HG03135 (cell line): ENCODE data around the gene PCDHGA9.
"Not testable (repeated sequence)": the region's sequence is repeated elsewhere in the genome, so short reads cannot be mapped to it uniquely, and the experiment has no call there.

Source experiments
- ATAC-seq: cut with Tn5 transposase; IDR thresholded peaks from one replicate; pipeline ENCODE4 v1.9.1; 2021; ENCODE audit warnings: mild to moderate bottlenecking, moderate library complexity; ENCODE audit not compliant: unreplicated experiment

Gene PCDHGA9

DNA sequence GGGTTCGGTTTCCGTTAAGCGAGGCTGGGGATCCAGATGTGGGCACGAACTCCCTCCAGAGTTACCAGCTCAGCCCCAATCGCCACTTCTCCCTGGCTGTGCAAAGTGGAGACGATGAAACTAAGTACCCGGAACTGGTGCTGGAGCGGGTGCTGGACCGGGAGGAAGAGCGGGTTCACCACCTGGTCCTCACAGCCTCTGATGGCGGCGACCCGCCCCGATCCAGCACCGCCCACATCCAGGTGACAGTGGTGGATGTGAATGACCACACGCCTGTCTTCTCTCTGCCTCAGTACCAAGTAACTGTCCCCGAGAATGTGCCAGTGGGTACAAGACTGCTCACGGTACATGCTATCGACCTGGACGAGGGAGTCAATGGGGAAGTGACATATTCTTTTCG lies 19.2 kb upstream of the PCDHGA9 start:
- no peak for ATAC-seq

DNA sequence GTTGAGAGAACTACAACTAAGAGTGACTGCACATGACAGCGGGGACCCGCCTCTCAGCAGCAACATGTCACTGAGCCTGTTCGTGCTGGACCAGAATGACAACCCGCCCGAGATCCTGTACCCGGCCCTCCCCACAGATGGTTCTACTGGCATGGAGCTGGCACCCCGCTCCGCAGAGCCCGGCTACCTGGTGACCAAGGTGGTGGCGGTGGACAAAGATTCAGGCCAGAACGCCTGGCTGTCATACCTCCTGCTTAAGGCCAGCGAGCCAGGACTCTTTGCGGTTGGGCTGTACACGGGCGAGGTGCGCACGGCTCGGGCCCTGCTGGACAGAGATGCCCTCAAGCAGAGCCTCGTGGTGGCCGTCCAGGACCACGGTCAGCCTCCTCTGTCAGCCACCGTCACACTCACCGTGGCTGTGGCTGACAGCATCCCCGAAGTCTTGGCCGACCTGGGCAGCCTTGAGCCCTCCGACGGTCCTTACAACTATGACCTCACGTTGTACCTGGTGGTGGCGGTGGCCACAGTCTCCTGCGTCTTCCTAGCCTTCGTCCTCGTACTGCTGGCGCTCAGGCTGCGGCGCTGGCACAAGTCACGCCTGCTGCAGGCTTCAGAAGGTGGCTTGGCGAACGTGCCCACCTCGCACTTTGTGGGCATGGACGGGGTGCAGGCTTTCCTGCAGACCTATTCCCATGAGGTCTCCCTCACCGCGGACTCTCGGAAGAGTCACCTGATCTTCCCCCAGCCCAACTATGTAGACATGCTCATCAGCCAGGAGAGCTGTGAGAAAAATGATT lies 17.9 kb upstream of the PCDHGA9 start:
- no peak for ATAC-seq

DNA sequence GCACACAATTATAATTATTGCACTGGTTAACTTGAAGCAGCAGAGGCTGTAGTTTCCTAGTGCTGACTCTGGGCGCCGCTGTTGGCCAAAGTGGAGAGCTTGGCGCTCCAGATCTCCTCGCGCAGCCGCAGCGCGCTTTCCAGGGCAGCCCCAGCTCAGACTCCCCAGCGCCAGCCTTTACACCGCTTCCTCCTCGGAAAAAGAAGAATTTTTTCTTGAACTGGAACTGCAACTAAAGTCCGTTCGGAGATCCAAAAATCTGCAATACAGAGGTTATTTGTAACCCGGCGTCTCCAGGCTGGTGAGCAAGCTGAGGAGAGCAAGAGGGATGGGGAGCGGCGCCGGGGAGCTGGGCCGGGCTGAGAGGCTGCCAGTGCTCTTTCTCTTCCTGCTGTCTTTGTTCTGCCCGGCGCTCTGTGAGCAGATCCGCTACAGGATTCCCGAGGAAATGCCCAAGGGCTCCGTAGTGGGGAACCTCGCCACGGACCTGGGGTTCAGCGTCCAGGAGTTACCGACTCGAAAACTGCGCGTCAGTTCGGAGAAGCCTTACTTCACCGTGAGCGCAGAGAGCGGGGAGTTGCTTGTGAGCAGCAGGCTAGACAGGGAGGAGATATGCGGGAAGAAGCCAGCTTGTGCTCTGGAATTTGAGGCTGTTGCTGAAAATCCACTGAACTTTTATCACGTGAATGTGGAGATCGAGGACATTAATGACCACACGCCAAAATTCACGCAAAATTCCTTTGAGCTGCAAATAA lies 14.8 kb upstream of the PCDHGA9 start, which contains the start of gene PCDHGB4:
PCDHGB4 (plus strand) TSS at position 142 of the 755 bp plus-strand sequence; CDS start at position 329, 187 bp downstream.
- ATAC-seq: not testable (repeated sequence)

DNA sequence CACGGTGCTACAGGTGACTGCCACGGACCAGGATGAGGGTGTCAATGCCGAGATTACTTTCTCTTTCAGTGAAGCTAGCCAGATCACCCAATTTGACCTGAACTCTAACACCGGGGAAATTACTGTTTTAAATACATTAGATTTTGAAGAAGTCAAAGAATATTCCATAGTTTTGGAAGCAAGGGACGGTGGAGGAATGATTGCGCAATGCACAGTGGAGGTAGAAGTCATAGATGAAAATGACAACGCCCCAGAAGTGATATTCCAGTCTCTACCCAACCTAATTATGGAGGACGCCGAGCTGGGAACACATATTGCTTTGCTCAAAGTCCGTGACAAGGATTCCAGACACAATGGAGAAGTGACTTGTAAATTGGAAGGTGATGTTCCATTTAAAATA lies 13.9 kb upstream of the PCDHGA9 start:
- no peak for ATAC-seq

DNA sequence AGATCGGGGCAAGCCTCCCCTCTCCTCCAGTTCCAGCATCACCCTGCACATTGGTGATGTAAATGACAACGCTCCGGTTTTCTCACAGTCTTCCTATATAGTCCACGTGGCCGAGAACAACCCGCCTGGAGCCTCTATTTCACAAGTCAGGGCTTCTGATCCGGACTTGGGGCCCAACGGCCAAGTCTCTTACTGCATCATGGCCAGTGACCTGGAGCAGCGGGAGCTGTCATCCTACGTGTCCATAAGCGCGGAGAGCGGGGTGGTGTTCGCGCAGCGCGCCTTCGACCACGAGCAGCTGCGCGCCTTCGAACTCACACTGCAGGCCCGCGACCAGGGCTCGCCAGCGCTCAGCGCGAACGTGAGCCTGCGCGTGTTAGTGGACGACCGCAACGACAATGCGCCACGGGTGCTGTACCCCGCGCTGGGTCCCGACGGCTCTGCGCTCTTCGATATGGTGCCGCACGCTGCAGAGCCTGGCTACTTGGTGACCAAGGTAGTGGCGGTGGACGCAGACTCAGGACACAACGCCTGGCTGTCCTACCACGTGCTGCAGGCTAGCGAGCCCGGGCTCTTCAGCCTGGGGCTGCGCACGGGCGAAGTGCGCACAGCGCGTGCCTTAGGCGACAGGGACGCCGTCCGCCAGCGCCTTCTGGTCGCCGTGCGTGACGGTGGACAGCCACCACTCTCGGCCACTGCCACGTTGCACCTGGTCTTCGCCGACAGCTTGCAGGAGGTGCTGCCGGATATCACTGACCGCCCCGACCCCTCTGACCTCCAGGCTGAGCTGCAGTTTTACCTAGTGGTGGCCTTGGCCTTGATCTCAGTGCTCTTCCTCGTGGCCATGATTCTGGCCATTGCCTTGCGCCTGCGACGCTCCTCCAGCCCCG lies 13.2 kb upstream of the PCDHGA9 start:
- no peak for ATAC-seq

DNA sequence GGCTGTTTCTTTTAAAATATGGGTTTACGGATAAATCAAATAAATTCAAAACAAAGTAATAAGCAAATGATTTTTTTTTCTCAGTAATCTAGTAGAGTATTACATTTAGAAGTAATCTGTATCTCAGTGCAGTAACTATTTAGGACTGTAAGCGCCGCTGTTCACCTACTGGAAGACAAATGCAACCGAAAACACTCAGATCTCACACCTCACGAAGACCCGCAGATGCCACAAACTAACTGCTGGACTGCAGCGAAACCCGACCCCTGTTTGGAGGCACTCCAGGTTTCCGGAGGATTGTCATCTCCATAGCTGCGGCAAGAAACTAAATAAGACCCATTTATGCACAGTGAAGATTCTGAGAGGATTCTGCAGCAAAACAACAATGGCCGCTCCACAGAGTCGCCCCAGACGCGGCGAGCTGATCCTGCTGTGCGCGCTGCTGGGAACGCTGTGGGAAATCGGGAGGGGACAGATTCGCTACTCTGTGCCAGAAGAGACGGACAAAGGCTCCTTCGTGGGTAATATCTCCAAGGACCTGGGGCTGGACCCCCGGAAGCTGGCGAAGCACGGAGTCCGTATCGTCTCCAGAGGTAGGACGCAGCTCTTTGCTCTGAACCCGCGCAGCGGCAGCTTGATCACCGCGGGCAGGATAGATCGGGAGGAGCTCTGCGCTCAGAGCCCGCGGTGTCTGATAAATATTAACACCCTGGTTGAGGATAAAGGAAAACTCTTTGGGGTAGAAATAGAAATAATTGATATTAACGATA lies 10.0 kb upstream of the PCDHGA9 start, which contains the start of gene PCDHGA8:
PCDHGA8 (plus strand) TSS at position 205 of the 770 bp plus-strand sequence; CDS start at position 386, 181 bp downstream.
- no peak for ATAC-seq

DNA sequence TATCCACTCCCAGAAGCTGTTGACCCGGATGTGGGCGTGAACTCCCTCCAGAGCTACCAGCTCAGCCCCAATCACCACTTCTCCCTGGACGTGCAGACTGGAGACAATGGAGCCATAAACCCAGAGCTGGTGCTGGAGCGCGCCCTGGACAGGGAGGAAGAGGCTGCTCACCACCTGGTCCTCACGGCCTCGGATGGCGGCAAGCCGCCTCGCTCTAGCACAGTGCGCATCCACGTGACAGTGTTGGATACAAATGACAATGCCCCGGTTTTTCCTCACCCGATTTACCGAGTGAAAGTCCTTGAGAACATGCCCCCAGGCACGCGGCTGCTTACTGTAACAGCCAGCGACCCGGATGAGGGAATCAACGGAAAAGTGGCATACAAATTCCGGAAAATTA lies 9.3 kb upstream of the PCDHGA9 start:
- no peak for ATAC-seq

DNA sequence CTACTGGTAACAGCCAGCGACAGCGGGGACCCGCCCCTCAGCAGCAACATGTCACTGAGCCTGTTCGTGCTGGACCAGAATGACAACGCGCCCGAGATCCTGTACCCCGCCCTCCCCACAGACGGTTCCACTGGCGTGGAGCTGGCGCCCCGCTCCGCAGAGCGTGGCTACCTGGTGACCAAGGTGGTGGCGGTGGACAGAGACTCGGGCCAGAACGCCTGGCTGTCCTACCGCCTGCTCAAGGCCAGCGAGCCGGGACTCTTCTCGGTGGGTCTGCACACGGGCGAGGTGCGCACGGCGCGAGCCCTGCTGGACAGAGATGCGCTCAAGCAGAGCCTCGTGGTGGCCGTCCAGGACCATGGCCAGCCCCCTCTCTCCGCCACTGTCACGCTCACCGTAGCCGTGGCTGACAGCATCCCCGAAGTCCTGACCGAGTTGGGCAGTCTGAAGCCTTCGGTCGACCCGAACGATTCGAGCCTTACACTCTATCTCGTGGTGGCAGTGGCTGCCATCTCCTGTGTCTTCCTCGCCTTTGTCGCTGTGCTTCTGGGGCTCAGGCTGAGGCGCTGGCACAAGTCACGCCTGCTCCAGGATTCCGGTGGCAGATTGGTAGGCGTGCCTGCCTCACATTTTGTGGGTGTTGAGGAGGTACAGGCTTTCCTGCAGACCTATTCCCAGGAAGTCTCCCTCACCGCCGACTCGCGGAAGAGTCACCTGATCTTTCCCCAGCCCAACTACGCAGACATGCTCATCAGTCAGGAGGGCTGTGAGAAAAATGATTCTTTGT lies 8.0 kb upstream of the PCDHGA9 start:
- ATAC-seq: not testable (repeated sequence)

DNA sequence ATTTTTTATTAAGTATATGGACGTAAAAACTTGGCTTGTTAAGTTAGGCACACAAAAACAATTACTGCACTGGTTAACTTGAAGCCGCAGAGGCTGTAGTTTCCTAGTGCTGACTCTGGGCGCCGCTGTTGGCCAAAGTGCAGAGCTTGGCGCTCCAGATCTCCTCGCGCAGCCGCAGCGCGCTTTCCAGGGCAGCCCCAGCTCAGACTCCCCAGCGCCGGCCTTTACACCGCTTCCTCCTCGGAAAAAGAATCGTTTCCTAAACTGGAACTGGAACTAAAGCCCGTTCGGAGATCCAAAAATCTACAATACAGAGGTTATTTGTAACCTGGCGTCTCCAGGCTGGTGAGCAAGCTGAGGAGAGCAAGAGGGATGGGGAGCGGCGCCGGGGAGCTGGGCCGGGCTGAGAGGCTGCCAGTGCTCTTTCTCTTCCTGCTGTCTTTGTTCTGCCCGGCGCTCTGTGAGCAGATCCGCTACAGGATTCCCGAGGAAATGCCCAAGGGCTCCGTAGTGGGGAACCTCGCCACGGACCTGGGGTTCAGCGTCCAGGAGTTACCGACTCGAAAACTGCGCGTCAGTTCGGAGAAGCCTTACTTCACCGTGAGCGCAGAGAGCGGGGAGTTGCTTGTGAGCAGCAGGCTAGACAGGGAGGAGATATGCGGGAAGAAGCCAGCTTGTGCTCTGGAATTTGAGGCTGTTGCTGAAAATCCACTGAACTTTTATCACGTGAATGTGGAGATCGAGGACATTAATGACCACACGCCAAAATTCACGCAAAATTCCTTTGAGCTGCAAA lies 4.6 kb upstream of the PCDHGA9 start, which contains the start of gene PCDHGB5:
PCDHGB5 (plus strand) TSS at position 192 of the 796 bp plus-strand sequence; CDS start at position 373, 181 bp downstream.
- ATAC-seq: peak; percentile 75

DNA sequence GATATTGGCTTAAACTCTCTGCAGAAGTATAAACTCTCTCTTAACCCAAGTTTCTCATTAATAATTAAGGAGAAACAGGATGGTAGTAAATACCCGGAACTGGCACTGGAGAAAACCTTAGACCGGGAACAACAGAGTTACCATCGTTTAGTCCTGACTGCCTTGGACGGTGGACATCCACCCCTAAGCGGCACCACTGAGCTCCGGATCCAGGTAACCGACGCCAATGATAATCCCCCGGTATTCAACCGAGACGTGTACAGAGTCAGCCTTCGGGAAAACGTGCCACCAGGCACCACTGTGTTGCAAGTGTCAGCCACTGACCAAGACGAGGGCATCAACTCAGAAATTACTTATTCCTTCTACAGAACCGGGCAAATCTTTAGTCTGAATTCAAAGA lies 4.0 kb upstream of the PCDHGA9 start:
- ATAC-seq: no peak

DNA sequence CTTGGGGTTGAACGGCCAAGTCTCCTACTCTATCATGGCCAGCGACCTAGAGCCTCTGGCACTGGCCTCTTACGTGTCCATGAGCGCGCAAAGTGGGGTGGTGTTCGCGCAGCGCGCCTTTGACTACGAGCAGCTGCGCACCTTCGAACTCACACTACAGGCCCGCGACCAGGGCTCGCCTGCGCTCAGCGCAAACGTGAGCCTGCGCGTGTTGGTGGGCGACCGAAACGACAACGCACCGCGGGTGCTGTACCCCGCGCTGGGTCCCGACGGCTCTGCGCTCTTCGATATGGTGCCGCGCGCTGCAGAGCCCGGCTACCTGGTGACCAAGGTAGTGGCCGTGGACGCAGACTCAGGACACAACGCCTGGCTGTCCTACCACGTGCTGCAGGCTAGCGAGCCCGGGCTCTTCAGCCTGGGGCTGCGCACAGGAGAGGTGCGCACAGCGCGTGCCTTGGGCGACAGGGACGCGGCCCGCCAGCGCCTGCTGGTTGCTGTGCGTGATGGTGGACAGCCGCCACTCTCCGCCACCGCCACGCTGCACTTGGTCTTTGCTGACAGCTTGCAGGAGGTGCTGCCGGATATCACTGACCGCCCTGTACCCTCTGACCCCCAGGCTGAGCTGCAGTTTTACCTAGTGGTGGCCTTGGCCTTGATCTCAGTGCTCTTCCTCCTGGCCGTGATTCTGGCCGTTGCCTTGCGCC lies 2.9 kb upstream of the PCDHGA9 start:
- ATAC-seq: no peak

DNA sequence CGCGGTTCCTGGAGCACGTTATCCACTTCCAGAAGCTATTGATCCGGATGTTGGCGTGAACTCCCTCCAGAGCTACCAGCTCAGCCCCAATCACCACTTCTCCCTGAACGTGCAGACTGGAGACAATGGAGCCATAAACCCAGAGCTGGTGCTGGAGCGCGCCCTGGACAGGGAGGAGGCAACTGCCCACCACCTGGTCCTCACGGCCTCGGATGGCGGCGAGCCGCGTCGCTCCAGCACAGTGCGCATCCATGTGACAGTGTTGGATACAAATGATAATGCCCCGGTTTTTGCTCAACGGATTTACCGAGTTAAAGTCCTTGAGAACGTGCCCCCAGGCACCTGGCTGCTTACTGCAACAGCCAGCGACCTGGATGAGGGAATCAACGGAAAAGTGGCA lies 809 bp downstream of the PCDHGA9 start:
- no peak for ATAC-seq

DNA sequence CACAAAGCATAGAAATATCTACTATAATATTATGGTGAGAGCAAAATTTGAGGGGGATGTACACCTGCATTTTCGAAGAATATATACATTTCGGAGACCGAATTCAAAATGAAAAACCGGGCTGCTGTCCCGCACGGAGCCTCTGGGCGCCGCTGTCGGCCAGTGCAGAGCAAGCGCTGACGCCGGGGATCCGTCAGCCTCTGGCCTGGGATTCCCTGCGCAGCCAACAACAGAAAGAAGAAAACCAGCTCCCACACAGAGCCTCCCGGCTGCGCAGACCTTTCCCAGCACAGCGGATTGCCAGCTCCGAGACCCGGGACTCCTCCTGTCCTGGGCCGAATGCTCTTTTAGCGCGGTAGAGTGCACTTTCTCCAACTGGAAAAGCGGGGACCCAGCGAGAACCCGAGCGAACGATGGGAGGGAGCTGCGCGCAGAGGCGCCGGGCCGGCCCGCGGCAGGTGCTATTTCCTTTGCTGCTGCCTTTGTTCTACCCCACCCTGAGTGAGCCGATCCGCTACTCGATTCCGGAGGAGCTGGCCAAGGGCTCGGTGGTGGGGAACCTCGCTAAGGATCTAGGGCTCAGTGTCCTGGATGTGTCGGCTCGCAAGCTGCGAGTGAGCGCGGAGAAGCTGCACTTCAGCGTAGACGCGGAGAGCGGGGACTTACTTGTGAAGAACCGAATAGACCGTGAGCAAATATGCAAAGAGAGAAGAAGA lies 5.4 kb downstream of the PCDHGA9 start, which contains the start of gene PCDHGB6:
PCDHGB6 (plus strand) TSS at position 232 of the 716 bp plus-strand sequence; CDS start at position 414, 182 bp downstream.
- peak; percentile 81 for ATAC-seq

DNA sequence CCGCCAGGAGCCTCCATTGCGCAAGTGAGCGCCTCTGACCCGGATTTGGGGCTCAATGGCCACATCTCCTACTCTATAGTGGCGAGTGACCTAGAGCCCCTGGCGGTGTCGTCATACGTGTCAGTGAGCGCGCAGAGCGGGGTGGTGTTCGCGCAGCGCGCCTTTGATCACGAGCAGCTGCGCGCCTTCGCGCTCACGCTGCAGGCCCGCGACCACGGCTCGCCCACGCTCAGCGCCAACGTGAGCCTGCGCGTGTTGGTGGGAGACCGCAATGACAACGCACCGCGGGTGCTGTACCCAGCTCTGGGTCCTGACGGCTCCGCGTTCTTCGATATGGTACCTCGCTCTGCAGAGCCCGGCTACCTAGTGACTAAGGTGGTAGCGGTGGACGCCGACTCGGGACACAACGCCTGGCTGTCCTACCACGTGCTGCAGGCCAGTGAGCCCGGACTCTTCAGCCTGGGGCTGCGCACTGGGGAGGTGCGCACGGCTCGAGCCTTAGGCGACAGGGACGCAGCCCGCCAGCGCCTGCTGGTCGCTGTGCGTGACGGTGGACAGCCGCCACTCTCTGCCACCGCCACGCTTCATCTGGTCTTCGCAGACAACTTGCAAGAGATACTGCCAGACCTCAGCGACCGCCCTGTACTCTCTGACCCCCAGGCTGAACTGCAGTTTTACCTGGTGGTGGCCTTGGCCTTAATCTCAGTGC lies 7.2 kb downstream of the PCDHGA9 start:
- no peak for ATAC-seq

DNA sequence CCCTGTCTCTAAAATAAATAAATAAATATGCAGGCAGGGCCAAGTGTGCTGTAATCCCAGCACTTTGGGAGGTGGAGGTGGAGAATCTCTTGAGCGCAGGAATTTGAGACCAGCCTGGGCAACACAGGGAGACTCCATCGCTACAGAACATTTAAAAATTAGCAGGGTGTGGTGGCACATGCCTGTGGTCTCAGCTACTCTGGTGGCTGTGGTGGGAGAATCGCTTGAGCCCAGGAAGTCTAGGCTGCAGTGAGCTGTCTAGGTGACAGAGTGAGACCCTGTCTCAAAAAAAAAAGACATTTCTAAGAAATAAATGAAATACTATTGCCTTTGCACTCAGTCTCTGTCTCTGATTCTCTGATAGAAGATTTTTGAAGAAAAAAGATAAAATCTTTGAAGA lies 9.0 kb downstream of the PCDHGA9 start:
- no peak for ATAC-seq

DNA sequence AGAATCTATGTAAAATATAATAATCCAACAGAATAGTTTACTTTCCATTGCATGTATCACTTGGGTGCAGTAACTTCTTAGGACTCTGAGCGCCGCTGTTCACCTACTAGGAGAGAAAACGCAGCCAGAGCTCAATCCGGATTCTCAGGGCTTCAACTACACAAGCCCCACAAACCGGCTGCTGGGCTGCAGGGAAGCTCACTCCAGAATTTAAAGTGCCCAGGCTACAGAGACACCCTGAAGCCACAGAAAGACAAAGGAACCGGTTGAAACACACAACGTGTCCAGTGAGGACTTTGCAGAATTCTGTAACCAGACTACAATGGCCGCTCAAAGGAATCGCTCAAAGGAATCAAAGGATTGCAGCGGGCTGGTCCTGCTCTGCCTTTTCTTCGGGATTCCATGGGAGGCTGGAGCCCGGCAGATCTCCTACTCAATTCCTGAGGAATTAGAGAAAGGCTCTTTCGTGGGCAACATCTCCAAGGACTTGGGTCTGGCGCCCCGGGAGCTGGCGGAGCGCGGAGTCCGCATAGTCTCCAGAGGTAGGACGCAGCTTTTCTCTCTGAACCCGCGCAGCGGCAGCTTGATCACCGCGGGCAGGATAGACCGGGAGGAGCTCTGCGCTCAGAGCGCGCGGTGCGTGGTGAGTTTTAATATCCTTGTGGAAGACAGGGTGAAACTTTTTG lies 10.4 kb downstream of the PCDHGA9 start, which contains the start of gene PCDHGA10:
PCDHGA10 (plus strand) TSS at position 134 of the 686 bp plus-strand sequence; CDS start at position 323, 189 bp downstream.
- peak; percentile 63 for ATAC-seq
